Fibroblast of lung (primary cell): ENCODE results near the gene ABCB11. TPM values are rescaled to one million over a fixed set of nuclear protein-coding genes. Genes with fewer than 3 reads are reported as not detected.

ENCODE experiments used
- DNase-seq, 2 donors: peaks; one replicate each; pipeline versions ENCODE4 v3.0.0 to v3.0.0-alpha.2; 2010; ENCODE audit warnings: low read depth in 2 of 2
- H2AFZ ChIP-seq: 2 replicates; pipeline ENCODE4 v1.5.1; 2012; ENCODE audit warnings: low read length, control low read depth, inconsistent platforms
- H3K27ac ChIP-seq: 2 replicates; pipeline ENCODE4 v1.5.1; 2011; ENCODE audit warnings: low read length, control low read depth; ENCODE audit not compliant: insufficient read depth
- H3K27me3 ChIP-seq: 2 replicates; pipeline ENCODE4 v1.5.1; 2011; ENCODE audit warnings: mild to moderate bottlenecking, low read length; ENCODE audit not compliant: control insufficient read depth, insufficient read depth
- H3K36me3 ChIP-seq: 2 replicates; pipeline ENCODE4 v1.5.1; 2011; ENCODE audit warnings: low read length; ENCODE audit not compliant: control insufficient read depth, insufficient read depth
- H3K4me1 ChIP-seq: 2 replicates; pipeline ENCODE4 v1.5.1; 2011; ENCODE audit warnings: low read length; ENCODE audit not compliant: control insufficient read depth, insufficient read depth; ENCODE audit errors: extremely low read depth
- H3K4me2 ChIP-seq: 2 replicates; pipeline ENCODE4 v1.5.1; 2011; ENCODE audit warnings: low read length, control low read depth; ENCODE audit not compliant: insufficient read depth; ENCODE audit errors: extremely low read depth
- H3K4me3 ChIP-seq, 4 experiments: fragments of 200-600 bp in 1 of 4; sonication (generic) in 1 of 4; replicated peaks in 1 of 4; 2 replicates each; pipeline ENCODE4 v1.5.1; 2011 to 2016; ENCODE audit warnings: low read length in 4 of 4, low read depth in 3 of 4, mild to moderate bottlenecking in 3 of 4, control low read depth in 2 of 4, inconsistent platforms in 1 of 4, mixed read lengths in 1 of 4; ENCODE audit not compliant: insufficient read depth in 1 of 4; ENCODE audit errors: control extremely low read depth in 1 of 4
- H3K79me2 ChIP-seq: 2 replicates; pipeline ENCODE4 v1.5.1; 2012; ENCODE audit warnings: mild to moderate bottlenecking, low read length, inconsistent platforms; ENCODE audit not compliant: control insufficient read depth, insufficient read depth
- H3K9ac ChIP-seq: 2 replicates; pipeline ENCODE4 v1.5.1; 2011; ENCODE audit warnings: mild to moderate bottlenecking, low read length, control low read depth; ENCODE audit not compliant: insufficient read depth
- H3K9me3 ChIP-seq: 2 replicates; pipeline ENCODE4 v1.5.1; 2012; ENCODE audit warnings: low read depth, low read length; ENCODE audit not compliant: control insufficient read depth, insufficient read depth
- H4K20me1 ChIP-seq: 2 replicates; pipeline ENCODE4 v1.5.1; 2011; ENCODE audit warnings: low read length; ENCODE audit not compliant: control insufficient read depth, insufficient read depth; ENCODE audit errors: extremely low read depth
- CTCF ChIP-seq, 2 donors: IDR thresholded peaks in 1 of 2; conservative IDR thresholded peaks in 1 of 2; 1 replicate in 1 of 2; 2 replicates in 1 of 2; pipeline ENCODE4 v1.5.1; 2011 to 2012; ENCODE audit warnings: low read length in 2 of 2, control low read depth in 1 of 2, inconsistent platforms in 1 of 2, low read depth in 1 of 2, mild to moderate bottlenecking in 1 of 2
- EZH2 ChIP-seq: IDR thresholded peaks from 2 replicates; pipeline ENCODE4 v1.5.1; 2012; ENCODE audit warnings: low read length, control low read depth, mild to moderate bottlenecking; ENCODE audit errors: missing control alignments
- polyA plus RNA-seq, 2 donors: library from polyadenylated mRNA; depleted of rRNA in 1 of 2; stranded (reverse) in 1 of 2; unstranded in 1 of 2; fragments of >200 nt; gene quantifications; 2 replicates each; pipeline ENCODE4 v1.2.1, GENCODE V29; 2011 to 2012; ENCODE audit warnings: missing spikeins in 1 of 2
- total RNA-seq: library from RNA; depleted of rRNA; stranded (reverse); fragments of >200 nt; gene quantifications from 2 replicates; pipeline ENCODE4 v1.2.1, GENCODE V29; 2014

The ABCB11 gene
- total and polyA plus RNA-seq, 2 donors (not counting 1 experiment from before 2014, with no cell fraction given): not detected

GRCh38 chr2:169050476-169051240 lies 19.5 kb upstream of the ABCB11 start:
- no peak for TF ChIP-seq EZH2
- TF ChIP-seq CTCF (conservative IDR thresholded peaks at IDR 0.05 in 1 of 2, IDR thresholded peaks at IDR 0.05 in 1 of 2; ENCODE audit: low read depth in 1 of 2, low read length in 2 of 2): no peak
- DNase-seq: peak; percentile 18 to 64
- H3K27ac ChIP-seq: no peak overlapping the region
- no peak overlapping the region for H3K4me2 ChIP-seq
- H3K9me3 ChIP-seq: no peaks in the 10 kb centered on the region
- H3K27me3 ChIP-seq: no peaks in the 10 kb centered on the region
- no peaks in the 10 kb centered on the region for H3K36me3 ChIP-seq
- no peak overlapping the region for H2AFZ ChIP-seq
- H4K20me1 ChIP-seq: no peaks in the 10 kb centered on the region
- no peak overlapping the region for H3K9ac ChIP-seq
- H3K79me2 ChIP-seq: no peaks in the 10 kb centered on the region
- H3K4me3 ChIP-seq: no peak overlapping the region
- no peaks in the 10 kb centered on the region for H3K4me1 ChIP-seq

- H3K4me1 ChIP-seq: no peaks in the 10 kb centered on the region
- H3K27me3 ChIP-seq: no peaks in the 10 kb centered on the region
- TF ChIP-seq EZH2: no peak
- TF ChIP-seq CTCF (conservative IDR thresholded peaks at IDR 0.05 in 1 of 2, IDR thresholded peaks at IDR 0.05 in 1 of 2; ENCODE audit: low read depth in 1 of 2, low read length in 2 of 2): no peak
- no peaks in the 10 kb centered on the region for H3K36me3 ChIP-seq
- no peaks in the 10 kb centered on the region for H3K9me3 ChIP-seq
- no peak overlapping the region for H2AFZ ChIP-seq
- no peak overlapping the region for H3K4me2 ChIP-seq
- no peak overlapping the region for H3K27ac ChIP-seq
- H3K79me2 ChIP-seq: no peaks in the 10 kb centered on the region
- DNase-seq: no peak
- no peaks in the 10 kb centered on the region for H4K20me1 ChIP-seq
- H3K9ac ChIP-seq: no peak overlapping the region
- H3K4me3 ChIP-seq: no peak overlapping the region
Observed at GRCh38 chr2:169049142-169049541, 18.0 kb upstream of the ABCB11 start.

GRCh38 chr2:169047256-169048250 lies 16.4 kb upstream of the ABCB11 start:
- no peak overlapping the region for H3K4me3 ChIP-seq
- no peak for DNase-seq
- no peaks in the 10 kb centered on the region for H3K9me3 ChIP-seq

More at GRCh38 chr2:169047256-169048250, 16.4 kb upstream of the ABCB11 start:
- H3K4me2 ChIP-seq: no peak overlapping the region
- no peak for TF ChIP-seq CTCF (conservative IDR thresholded peaks at IDR 0.05 in 1 of 2, IDR thresholded peaks at IDR 0.05 in 1 of 2; ENCODE audit: low read depth in 1 of 2, low read length in 2 of 2)
- TF ChIP-seq EZH2: no peak
- H3K27me3 ChIP-seq: no peaks in the 10 kb centered on the region
- no peaks in the 10 kb centered on the region for H3K36me3 ChIP-seq
- H4K20me1 ChIP-seq: no peaks in the 10 kb centered on the region
- H3K4me1 ChIP-seq: no peaks in the 10 kb centered on the region
- H2AFZ ChIP-seq: no peak overlapping the region
- H3K27ac ChIP-seq: no peak overlapping the region
- H3K79me2 ChIP-seq: no peaks in the 10 kb centered on the region
- H3K9ac ChIP-seq: no peak overlapping the region
